H1 (cell line): Measurements from ENCODE around the gene ACAD9. TPM values are rescaled to one million over a fixed set of nuclear protein-coding genes. Genes with fewer than 3 reads are reported as not detected.

Source experiments
- CTCF ChIA-PET: fragments of 300-600 bp; sonication (Branson Sonifier 250); formaldehyde crosslinking; loops from one replicate; lab custom pipeline; 2021; ENCODE audit not compliant: partially characterized antibody; lab: Charles Lee
- POLR2A ChIA-PET: fragments of 300-600 bp; sonication (Branson Sonifier 250); formaldehyde crosslinking; loops from one replicate; lab custom pipeline; 2021; ENCODE audit warnings: inconsistent platforms; ENCODE audit not compliant: partially characterized antibody; lab: Charles Lee
- DNase-seq, 2 experiments: peaks; one replicate each; pipeline versions ENCODE4 v3.0.0 to v3.0.0-alpha.2; 2010 to 2022; ENCODE audit warnings: low spot score in 2 of 2, low read depth in 1 of 2, mixed read lengths in 1 of 2
- FAIRE-seq: peaks from 2 replicates; lab custom pipeline; 2011; peaks lifted over from hg19 to GRCh38; lab: Jason Lieb, UNC
- H2AFZ ChIP-seq: 2 replicates; pipeline ENCODE4 v1.8.1; 2012; ENCODE audit warnings: low read length, inconsistent platforms
- H2AK5ac ChIP-seq: 2 replicates; pipeline ENCODE4 v1.6.1; 2013; ENCODE audit warnings: low read depth, low read length
- H2BK120ac ChIP-seq: replicated peaks from 2 replicates; pipeline ENCODE3; 2013; ENCODE audit warnings: low read depth, low read length, inconsistent platforms
- H2BK12ac ChIP-seq: 2 replicates; pipeline ENCODE4 v1.6.1; 2013; ENCODE audit warnings: low read depth, low read length
- H2BK15ac ChIP-seq: 2 replicates; pipeline ENCODE4 v1.6.1; 2013; ENCODE audit warnings: low read length
- H2BK20ac ChIP-seq: 2 replicates; pipeline ENCODE4 v1.6.1; 2013; ENCODE audit warnings: low read length
- H2BK5ac ChIP-seq: 2 replicates; pipeline ENCODE4 v1.6.1; 2013; ENCODE audit warnings: low read depth, low read length
- H3K14ac ChIP-seq: 2 replicates; pipeline ENCODE4 v1.6.1; 2013; ENCODE audit warnings: inconsistent platforms; ENCODE audit not compliant: insufficient read length
- H3K18ac ChIP-seq: 2 replicates; pipeline ENCODE4 v1.6.1; 2013; ENCODE audit warnings: low read length; ENCODE audit errors: extremely low read depth
- H3K23ac ChIP-seq: 2 replicates; pipeline ENCODE4 v1.6.1; 2013; ENCODE audit warnings: inconsistent platforms; ENCODE audit not compliant: insufficient read length
- H3K23me2 ChIP-seq: 2 replicates; pipeline ENCODE4 v1.6.1; 2013; ENCODE audit warnings: low read depth, low read length
- H3K27ac ChIP-seq: 2 replicates; pipeline ENCODE4 v1.6.1; 2011; ENCODE audit warnings: low read depth, low read length, inconsistent platforms
- H3K27me3 ChIP-seq, 4 experiments: replicated peaks in 1 of 4; 1 replicate in 1 of 4; 2 replicates in 3 of 4; pipeline versions ENCODE4 v1.6.1 to v1.8.1; 2011 to 2013; ENCODE audit warnings: low read length in 3 of 4, mild to moderate bottlenecking in 3 of 4, inconsistent platforms in 2 of 4, mixed read lengths in 2 of 4, moderate library complexity in 1 of 4; ENCODE audit not compliant: control insufficient read depth in 3 of 4, insufficient read depth in 3 of 4; ENCODE audit errors: extremely low read depth in 1 of 4
- H3K36me3 ChIP-seq, 4 experiments: 2 replicates each; pipeline versions ENCODE4 v1.6.1 to v1.8.1; 2011 to 2013; ENCODE audit warnings: mild to moderate bottlenecking in 4 of 4, low read length in 3 of 4, moderate library complexity in 2 of 4, control low read depth in 1 of 4, inconsistent platforms in 1 of 4; ENCODE audit not compliant: insufficient read depth in 4 of 4, control insufficient read depth in 2 of 4
- H3K4ac ChIP-seq: replicated peaks from 2 replicates; pipeline ENCODE3; 2013; ENCODE audit warnings: low read length, low read depth, mixed read lengths, inconsistent platforms; ENCODE audit not compliant: insufficient read length
- H3K4me1 ChIP-seq, 4 experiments: replicated peaks in 1 of 4; 1 replicate in 1 of 4; 2 replicates in 3 of 4; pipeline versions ENCODE4 v1.6.1 to v1.8.1; 2011 to 2013; ENCODE audit warnings: low read length in 3 of 4, inconsistent platforms in 2 of 4, mixed read lengths in 1 of 4; ENCODE audit not compliant: insufficient read depth in 4 of 4, control insufficient read depth in 3 of 4
- H3K4me2 ChIP-seq, 2 experiments: 2 replicates each; pipeline versions ENCODE4 v1.6.1 to v1.8.1; 2011 to 2013; ENCODE audit warnings: low read depth in 2 of 2, low read length in 2 of 2, control low read depth in 1 of 2, inconsistent platforms in 1 of 2, mild to moderate bottlenecking in 1 of 2; ENCODE audit not compliant: insufficient read depth in 1 of 2
- H3K4me3 ChIP-seq, 4 experiments: fragments of 200-600, 300-600 bp in 1 of 4; sonication (generic), shearing (Covaris generic), sonication (Bioruptor Twin) in 1 of 4; 2 replicates each; pipeline versions ENCODE4 v1.5.1 to v1.8.1; 2011 to 2016; ENCODE audit warnings: low read length in 4 of 4, low read depth in 3 of 4, control low read depth in 2 of 4, inconsistent platforms in 2 of 4, mild to moderate bottlenecking in 2 of 4, mixed read lengths in 1 of 4, moderate library complexity in 1 of 4; ENCODE audit not compliant: insufficient read depth in 2 of 4; ENCODE audit errors: extremely low read depth in 1 of 4
- H3K56ac ChIP-seq: replicated peaks from 2 replicates; pipeline ENCODE3; 2013; ENCODE audit warnings: low read depth, mild to moderate bottlenecking, mixed read lengths, low read length, inconsistent platforms; ENCODE audit not compliant: insufficient read length
- H3K79me1 ChIP-seq: 2 replicates; pipeline ENCODE4 v1.6.1; 2013; ENCODE audit warnings: low read depth, low read length, control low read depth
- H3K79me2 ChIP-seq, 2 experiments: 2 replicates each; pipeline versions ENCODE4 v1.6.1 to v1.8.1; 2012 to 2013; ENCODE audit warnings: low read length in 2 of 2, mild to moderate bottlenecking in 2 of 2, inconsistent platforms in 1 of 2; ENCODE audit not compliant: insufficient read depth in 2 of 2, control insufficient read depth in 1 of 2
- H3K9ac ChIP-seq, 4 experiments: replicated peaks in 1 of 4; 1 replicate in 1 of 4; 2 replicates in 3 of 4; pipeline versions ENCODE4 v1.6.1 to v1.8.1; 2011 to 2013; ENCODE audit warnings: low read depth in 3 of 4, low read length in 3 of 4, control low read depth in 2 of 4, mild to moderate bottlenecking in 2 of 4, moderate library complexity in 2 of 4, inconsistent platforms in 1 of 4; ENCODE audit errors: extremely low read depth in 1 of 4
- H3K9me3 ChIP-seq, 2 experiments: 2 replicates each; pipeline versions ENCODE4 v1.6.1 to v1.8.1; 2012 to 2013; ENCODE audit warnings: mild to moderate bottlenecking in 2 of 2, moderate library complexity in 2 of 2, control low read depth in 1 of 2, inconsistent platforms in 1 of 2, low read depth in 1 of 2, low read length in 1 of 2, mixed read lengths in 1 of 2; ENCODE audit not compliant: insufficient read depth in 2 of 2
- H4K20me1 ChIP-seq, 2 experiments: replicated peaks in 1 of 2; 2 replicates each; pipeline versions ENCODE3 to v1.8.1; 2011 to 2013; ENCODE audit warnings: inconsistent platforms in 2 of 2, low read length in 2 of 2, mild to moderate bottlenecking in 1 of 2; ENCODE audit not compliant: insufficient read depth in 2 of 2, control insufficient read depth in 1 of 2
- H4K5ac ChIP-seq: 2 replicates; pipeline ENCODE4 v1.6.1; 2013; ENCODE audit warnings: low read length, low read depth, mixed read lengths, inconsistent platforms; ENCODE audit not compliant: insufficient read length
- H4K8ac ChIP-seq: 2 replicates; pipeline ENCODE4 v1.8.0; 2013; ENCODE audit warnings: mild to moderate bottlenecking, moderate library complexity, low read length, inconsistent platforms; ENCODE audit not compliant: insufficient read depth; ENCODE audit errors: extremely low read depth
- H4K91ac ChIP-seq: replicated peaks from 2 replicates; pipeline ENCODE3; 2013; ENCODE audit warnings: low read length, mixed read lengths, inconsistent platforms; ENCODE audit not compliant: insufficient read length
- BRCA1 ChIP-seq: IDR thresholded peaks from 2 replicates; pipeline ENCODE4 v1.6.1; 2012; ENCODE audit warnings: low read depth, low read length, improper control_type of control experiment
- CHD1 ChIP-seq: IDR thresholded peaks from 2 replicates; pipeline ENCODE4 v1.6.1; 2012; ENCODE audit warnings: low read depth, low read length, improper control_type of control experiment
- CHD2 ChIP-seq: IDR thresholded peaks from 2 replicates; pipeline ENCODE4 v1.6.1; 2012; ENCODE audit warnings: low read length, improper control_type of control experiment
- CTBP2 ChIP-seq: IDR thresholded peaks from 2 replicates; pipeline ENCODE4 v1.7.0; 2011; ENCODE audit warnings: borderline replicate concordance, mild to moderate bottlenecking, moderate library complexity, mixed read lengths, low read length; ENCODE audit not compliant: insufficient read depth, insufficient read length
- EP300 ChIP-seq, 2 experiments: IDR thresholded peaks; 1 replicate in 1 of 2; 2 replicates in 1 of 2; pipeline ENCODE4 v1.6.1; 2011 to 2012; ENCODE audit warnings: low read depth in 2 of 2, low read length in 2 of 2, mild to moderate bottlenecking in 2 of 2, borderline replicate concordance in 1 of 2, inconsistent platforms in 1 of 2, moderate library complexity in 1 of 2
- GABPA ChIP-seq: IDR thresholded peaks from 2 replicates; pipeline ENCODE4 v1.6.1; 2011; ENCODE audit warnings: mild to moderate bottlenecking, low read length, moderate library complexity, borderline replicate concordance; ENCODE audit not compliant: insufficient read depth
- JUND ChIP-seq: IDR thresholded peaks from 2 replicates; pipeline ENCODE4 v1.6.1; 2011; ENCODE audit warnings: mild to moderate bottlenecking, improper control_type of control experiment, low read length
- POLR2AphosphoS5 ChIP-seq: IDR thresholded peaks from 2 replicates; pipeline ENCODE4 v1.6.1; 2011; ENCODE audit warnings: low read depth, low read length
- SP2 ChIP-seq: IDR thresholded peaks from 2 replicates; pipeline ENCODE4 v1.6.1; 2012; ENCODE audit warnings: mild to moderate bottlenecking, low read length, inconsistent platforms
- SUZ12 ChIP-seq: fragments of 200-600 bp; sonication (generic); IDR thresholded peaks from 2 replicates; pipeline ENCODE4 v1.6.1; 2012; ENCODE audit warnings: mild to moderate bottlenecking, inconsistent platforms, low read length, moderate library complexity, mixed read lengths
- WGBS, 2 experiments: shearing (Covaris generic) in 1 of 2; methylation state at CpG; one replicate each; pipeline versions ENCODE4 v1.1.6 to v1.1.7; 2013 to 2015; ENCODE audit warnings: low lambda C conversion rate in 2 of 2, mixed read lengths in 2 of 2, inconsistent platforms in 1 of 2, low coverage in 1 of 2, missing lambda C conversion rate in 1 of 2; ENCODE audit not compliant: insufficient replicate concordance in 2 of 2, insufficient coverage in 1 of 2, insufficient read length in 1 of 2; ENCODE audit errors: extremely low coverage in 1 of 2, missing lambda C conversion rate in 1 of 2; 5-methylcytosine and 5-hydroxymethylcytosine counted together
- polyA plus RNA-seq, 7 experiments: library from polyadenylated mRNA; depleted of rRNA in 3 of 7; stranded (reverse) in 5 of 7; unstranded in 2 of 7; fragments of >200 nt in 5 of 7; fragments of 200-250 nt in 2 of 7; gene quantifications; 1 replicate in 5 of 7; 2 replicates in 1 of 7; 4 replicates in 1 of 7; pipeline versions ENCODE4 v1.2.1 to v1.2.3, GENCODE V29; 2011 to 2013; ENCODE audit warnings: missing spikeins in 2 of 7, mixed read lengths in 2 of 7
- total RNA-seq: library from RNA; stranded (reverse); fragmentation: NEBNext Ultra II Directional; extraction: Animal tissue kit (Norgen Biotek cat#: 25700); gene quantifications from 2 replicates; pipeline ENCODE4 v1.2.1, GENCODE V29; 2021

Gene ACAD9
- total and polyA plus RNA-seq, 2 of the 8 experiments (the other 6 are each of a cell fraction or from before 2014, with no cell fraction given): 27.5 to 28.9 TPM

DNA sequence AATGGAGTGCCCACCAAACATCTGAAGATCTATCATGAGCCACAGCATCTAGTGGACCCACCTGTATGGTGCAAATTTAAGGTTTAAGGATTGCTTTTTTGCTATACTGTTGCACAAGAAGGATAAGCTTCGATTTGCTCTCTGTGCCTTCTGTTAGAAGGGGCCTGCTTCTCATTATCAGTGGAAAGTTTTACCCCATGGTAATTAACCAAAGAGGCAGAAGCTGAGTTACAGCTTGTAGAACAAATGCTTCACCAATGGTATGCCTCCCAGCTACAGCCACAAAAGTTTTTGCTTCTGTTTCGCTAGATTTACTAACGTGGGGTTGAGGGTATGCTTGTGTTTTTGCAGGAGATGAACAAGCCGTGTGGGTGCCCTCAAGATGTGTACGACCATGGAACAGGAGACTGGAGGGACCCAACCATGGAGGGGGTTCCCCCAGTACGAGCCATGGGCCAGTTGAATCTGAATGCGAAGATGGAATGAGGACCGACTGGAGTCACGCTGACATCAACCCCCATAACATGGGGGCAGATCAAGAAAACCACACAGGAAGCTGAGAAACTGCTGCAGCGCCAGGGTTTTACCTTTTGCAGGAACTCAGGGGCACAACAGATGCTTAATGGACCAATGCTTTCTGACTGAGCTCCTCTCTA lies 43.5 kb downstream of the ACAD9 start:
- no peak overlapping the region for H3K23ac ChIP-seq
- 85% methylated on average over 10 of the region's 10 CpGs; no CpG with 5 or more reads in 1 of the 2 experiments for WGBS, 2 experiments
- no peaks in the 10 kb centered on the region for H3K4me1 ChIP-seq
- FAIRE-seq (no peak), DNase-seq (no peak)
- peaks cover 63 to 67% of the 10 kb centered on the region in 2 experiments for H3K9me3 ChIP-seq
- no peak overlapping the region for H2BK5ac ChIP-seq
- no peak overlapping the region for H4K8ac ChIP-seq
- no peak overlapping the region for H2BK120ac ChIP-seq
- H3K14ac ChIP-seq: no peak overlapping the region
- H4K20me1 ChIP-seq: no peaks in the 10 kb centered on the region
- POLR2A ChIA-PET: interaction anchor here (0.9 to 2.3 kb wide), 3 partner anchors 8 to 13 kb away, joined by 3 to 14 read pairs (median 4); no protein-coding TSS in a partner anchor
- no peak overlapping the region for H3K4ac ChIP-seq
- no peak overlapping the region for H3K9ac ChIP-seq
- H3K79me2 ChIP-seq: no peaks in the 10 kb centered on the region
- H2BK15ac ChIP-seq: no peak overlapping the region
- no peak overlapping the region for H2BK20ac ChIP-seq
- no peak overlapping the region for H3K4me3 ChIP-seq
- H3K27ac ChIP-seq: no peak overlapping the region
- no peak overlapping the region for H2AK5ac ChIP-seq
- H3K56ac ChIP-seq: no peak overlapping the region
- peaks cover 0 to 13% (median 4%) of the 10 kb centered on the region in 4 experiments; a peak in 2 of 8 replicates for H3K36me3 ChIP-seq
- H3K27me3 ChIP-seq: no peaks in the 10 kb centered on the region
- H3K18ac ChIP-seq: no peak overlapping the region
- H3K23me2 ChIP-seq: no peaks in the 10 kb centered on the region
- H3K79me1 ChIP-seq: no peaks in the 10 kb centered on the region
- CTCF ChIA-PET: interaction anchor here (0.8 to 1.4 kb wide), 4 partner anchors 11 to 47 kb away, joined by 3 read pairs; no protein-coding TSS in a partner anchor
- TF ChIP-seq CTBP2 (no peak), POLR2AphosphoS5 (no peak), BRCA1 (no peak), SP2 (no peak), EP300 (IDR thresholded peaks at IDR 0.05; ENCODE audit: borderline replicate concordance in 1 of 2, low read depth in 2 of 2, low read length in 2 of 2) (no peak), CHD2 (no peak), JUND (no peak), CHD1 (no peak), SUZ12 (no peak), GABPA (no peak)
- TF ChIP-seq, all 59 proteins: peak for 0
- Histone ChIP-seq H4K5ac (no peak overlapping the region), H4K91ac (no peak overlapping the region), H3K4me2 (no peak overlapping the region), H2BK12ac (no peak overlapping the region), H2AFZ (no peak overlapping the region)
